Raji (cell line): ENCODE results near the gene AGO1.

Experiments used
- POLR2A ChIP-seq: IDR thresholded peaks from 2 replicates; pipeline ENCODE4 v1.6.1; 2011; ENCODE audit warnings: low read depth, low read length, control low read depth; ENCODE audit not compliant: insufficient read depth

The AGO1 gene

DNA sequence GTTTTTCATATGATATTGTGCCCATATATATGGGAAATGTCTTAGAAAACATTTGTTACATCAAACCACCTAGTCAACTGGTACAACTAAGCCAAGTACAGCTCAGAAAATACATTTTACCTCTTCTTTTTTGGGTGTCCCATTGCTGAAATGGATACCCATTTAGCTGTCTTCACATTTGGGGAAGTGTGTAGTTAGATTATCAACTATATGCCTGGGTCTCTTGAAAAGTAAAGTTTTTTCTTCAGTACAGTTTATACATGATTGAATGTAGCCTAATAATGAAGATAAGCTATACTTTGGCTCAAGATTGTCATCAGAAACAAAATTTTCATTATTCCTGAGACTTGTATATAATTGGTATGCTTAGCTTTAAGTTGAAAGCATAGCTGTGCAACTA, 49.9 kb downstream of the AGO1 start:
- no peak for TF ChIP-seq POLR2A

DNA sequence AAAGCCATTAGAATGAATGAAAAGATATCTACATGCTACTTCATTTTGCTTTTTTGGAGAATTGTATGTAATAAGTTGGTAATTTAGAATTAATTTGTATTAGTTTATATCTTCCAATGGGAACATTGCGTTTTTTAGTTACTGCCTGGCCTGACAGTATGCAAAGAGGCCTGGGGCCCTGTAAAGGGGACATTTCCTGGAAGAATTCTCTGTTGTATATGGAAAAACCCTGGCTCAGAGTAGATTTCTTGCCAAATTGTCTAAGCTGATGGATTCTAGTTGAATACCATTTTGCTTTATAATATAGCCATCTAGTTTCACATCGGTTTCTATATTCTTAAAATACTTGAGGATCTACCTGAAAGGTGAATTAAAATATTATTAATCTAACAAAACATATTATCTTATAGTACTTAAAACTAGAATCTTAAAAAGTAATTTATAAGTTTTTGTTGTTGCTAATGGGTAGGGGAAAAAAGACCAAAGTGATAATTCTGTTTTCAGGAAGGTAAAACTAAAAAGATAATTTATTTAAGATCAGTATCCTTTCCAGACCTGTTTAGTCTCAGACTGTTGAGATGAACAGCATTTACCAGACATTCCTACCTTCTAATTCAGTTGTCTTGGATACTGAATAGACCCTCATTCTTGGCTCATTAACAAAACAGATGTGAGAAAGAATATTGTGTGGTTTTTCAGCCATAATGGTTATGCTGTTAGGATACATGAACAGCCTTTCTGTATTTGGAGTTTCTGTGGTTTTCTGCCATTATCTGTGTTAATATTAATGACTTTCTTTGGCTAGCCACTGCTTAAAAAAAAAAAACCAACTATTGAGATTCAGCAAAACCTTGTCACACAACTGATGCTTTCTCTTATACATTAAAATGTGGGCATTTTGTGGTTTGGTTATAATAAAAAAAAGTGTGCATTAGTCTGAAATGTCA, 52.7 kb downstream of the AGO1 start:
- no peak for TF ChIP-seq POLR2A

DNA sequence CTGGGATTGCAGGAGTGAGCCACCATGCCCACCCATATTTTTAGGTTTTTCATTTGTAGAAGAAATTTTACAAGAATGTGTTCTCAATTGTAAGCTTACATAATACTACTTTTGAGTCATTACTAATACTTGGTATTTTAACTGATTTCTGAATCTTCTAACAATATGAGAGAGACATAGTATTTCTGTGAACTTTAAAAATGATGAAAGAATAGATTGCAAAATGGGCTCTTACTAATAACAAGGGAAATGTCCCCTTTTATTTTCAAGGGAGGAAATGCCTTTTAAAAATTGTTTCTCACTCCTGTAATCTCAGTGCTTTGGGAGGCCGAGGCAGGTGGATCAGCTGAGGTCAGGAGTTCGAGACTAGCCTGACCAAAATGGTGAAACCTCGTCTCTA, 53.8 kb downstream of the AGO1 start:
- no peak for TF ChIP-seq POLR2A

DNA sequence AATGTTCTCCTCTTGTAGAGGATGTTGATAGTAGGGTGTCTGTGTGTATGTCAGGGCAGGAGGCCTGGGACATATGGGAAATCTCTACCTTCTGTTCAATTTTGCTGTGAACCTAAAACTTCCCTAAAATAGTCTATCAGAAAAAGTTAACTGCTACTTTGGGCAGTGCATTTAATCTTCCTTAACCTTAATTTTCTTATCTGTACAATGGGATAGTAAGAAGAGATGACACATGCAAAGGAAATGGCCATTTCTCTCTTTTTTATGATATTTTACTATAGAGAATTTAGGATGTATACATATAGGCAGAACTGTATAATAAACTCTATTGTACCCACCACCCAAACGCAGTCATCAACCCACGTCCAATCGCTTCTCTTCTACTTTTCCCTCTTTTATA, 56.5 kb downstream of the AGO1 start:
- TF ChIP-seq POLR2A = no peak

DNA sequence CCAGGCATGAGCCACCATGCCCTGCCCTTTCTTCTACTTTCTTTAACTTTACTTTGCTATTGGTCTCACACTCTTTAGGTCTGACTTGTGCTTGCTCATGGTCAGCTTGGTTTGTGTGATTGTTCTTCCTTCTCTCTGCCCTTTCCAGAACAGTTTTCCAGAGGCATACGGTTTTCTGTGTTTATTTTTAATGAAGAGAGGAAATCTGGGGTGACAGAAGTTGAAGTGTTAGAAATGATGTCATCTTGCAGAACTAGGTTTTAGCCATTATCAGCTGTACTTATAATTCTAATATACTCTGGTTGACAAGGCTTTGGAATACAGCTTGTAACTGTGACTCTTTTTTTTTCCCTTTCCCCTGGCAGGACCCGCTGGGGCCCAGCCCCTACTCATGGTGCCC, 62.3 kb downstream of the AGO1 start:
- no peak for TF ChIP-seq POLR2A

DNA sequence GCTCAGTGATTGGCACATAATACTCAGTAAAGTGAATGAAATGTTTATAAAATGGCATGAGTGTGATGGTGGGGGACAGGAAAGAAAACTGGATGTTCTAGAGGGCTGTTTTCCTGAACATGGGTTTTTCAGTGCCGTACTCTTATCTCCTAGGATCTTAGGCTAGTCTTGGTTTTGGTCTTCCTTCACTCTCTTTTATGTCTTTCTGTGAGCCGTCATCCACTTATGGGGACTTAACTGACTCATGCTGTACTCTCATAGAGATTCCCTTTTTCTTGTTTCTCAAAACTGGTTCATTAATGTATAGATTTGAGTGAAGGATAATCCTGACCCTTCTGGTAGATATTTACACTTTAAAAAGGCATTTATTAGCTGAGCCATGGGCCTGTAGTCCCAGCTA, 64.5 kb downstream of the AGO1 start:
- TF ChIP-seq POLR2A = no peak

DNA sequence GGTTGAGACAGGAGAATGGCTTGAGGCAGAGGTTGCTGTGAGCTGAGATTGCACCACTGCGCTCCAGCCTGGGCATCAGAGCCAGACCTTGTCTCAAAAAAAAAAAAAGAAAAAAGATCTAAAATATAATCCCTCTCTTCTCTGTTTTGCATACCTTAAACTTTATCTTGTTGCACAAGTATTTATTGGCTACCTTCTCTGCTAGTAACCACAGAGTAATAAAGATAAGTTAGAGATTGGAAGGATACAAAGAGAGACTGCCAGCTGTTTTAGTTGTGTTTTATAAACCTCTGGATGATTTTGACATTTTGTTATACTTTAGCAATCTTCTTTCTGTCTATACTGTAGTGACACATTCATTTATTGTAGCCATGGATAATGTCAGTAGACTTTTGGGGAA, 75.5 kb downstream of the AGO1 start:
- no peak for TF ChIP-seq POLR2A

DNA sequence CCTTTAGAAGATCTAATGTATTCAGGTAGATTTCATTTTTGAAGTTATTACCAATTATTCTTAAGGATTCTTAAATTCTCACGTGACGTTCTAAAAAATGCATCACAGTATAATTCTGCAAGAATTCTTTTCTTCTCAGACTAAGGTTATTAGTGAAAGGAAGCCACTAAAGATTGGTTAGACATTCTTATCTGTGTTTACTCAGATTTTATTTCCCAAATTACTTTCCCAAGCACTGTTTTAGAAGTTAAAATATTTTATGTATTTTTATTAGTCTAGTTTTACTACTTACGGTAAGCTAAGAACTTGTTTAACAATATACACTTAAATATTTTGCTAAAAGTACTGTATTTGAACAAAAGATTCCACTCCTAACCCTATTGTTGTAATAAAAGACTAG, 76.3 kb downstream of the AGO1 start:
- TF ChIP-seq POLR2A = no peak

DNA sequence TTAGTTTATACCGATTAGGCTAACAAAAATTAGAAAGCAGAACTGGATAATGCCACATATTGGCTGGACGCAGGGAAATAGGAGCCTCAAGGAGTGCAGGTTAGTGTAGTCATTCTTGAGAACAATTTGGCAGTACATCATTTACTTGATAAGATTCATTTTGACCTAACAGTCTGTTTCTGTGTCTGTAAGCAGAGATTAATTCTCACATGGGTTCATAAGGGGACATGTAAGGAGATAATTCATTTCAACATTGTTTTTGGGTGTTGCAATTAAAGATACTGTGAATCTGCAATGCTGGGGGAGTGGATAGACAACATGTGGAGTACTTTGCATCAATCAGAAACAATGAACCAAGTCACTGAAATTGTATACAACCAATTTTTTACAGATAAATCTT, 79.9 kb downstream of the AGO1 start:
- no peak for TF ChIP-seq POLR2A

DNA sequence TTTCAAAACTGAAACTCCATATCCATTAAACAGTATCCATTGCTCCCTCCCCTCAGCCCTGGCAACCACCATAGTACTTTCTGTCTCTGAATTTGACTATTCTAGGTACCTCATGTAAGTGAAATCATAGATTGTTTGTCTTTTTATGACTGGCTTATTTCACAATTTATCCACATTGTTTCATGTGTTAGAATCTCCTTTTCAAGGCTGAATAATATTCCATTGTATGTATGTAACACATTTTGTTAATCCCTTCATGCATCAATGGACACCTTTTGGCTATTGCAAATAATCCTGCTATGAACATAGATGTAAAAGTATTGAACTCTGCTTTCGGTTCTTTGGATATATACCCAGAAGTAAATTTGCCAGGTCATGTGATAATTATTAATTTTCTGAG, 85.4 kb downstream of the AGO1 start:
- no peak for TF ChIP-seq POLR2A

DNA sequence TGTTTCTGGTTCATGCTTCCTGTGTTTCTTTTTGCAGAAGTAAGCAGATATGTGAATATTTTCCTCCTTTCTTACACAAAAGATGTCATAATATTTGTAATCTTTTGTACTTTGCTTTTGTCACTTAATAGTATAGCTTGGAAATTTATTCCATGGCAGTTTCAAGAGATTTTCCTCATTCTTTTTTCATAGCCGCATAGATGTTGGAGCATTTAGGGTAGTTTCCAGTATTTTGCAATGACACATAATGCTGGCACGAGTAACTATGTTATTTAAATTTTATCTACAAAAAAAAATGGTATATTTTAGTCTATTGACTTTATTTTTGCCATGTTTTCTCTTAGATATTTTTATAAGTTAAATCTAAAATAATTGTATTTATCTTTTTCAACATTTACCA, 88.6 kb downstream of the AGO1 start:
- no peak for TF ChIP-seq POLR2A

DNA sequence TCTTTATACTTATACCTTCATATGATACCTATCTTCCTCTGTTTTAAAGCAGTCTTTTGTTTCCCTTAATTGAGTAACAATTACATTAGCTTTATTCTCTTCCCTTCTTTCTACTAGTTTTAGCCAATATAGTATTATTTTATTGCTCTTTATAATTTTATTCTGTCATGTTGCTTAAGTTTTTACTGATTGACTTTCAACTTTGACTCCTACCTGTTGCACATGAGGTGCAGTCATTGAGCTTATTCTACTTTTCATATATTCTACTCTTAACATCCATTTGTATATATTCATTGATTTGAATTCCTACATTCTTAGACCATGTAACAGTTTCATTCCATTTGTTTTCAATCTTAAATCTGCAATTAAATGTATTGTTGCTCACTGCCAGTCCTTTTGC, 97.1 kb downstream of the AGO1 start:
- TF ChIP-seq POLR2A = no peak
